Panc1 (cell line): Measurements from ENCODE around the gene DNAAF9. TPM values are rescaled to one million over a fixed set of nuclear protein-coding genes. Genes with fewer than 3 reads are reported as not detected.

Experiments used
- total RNA-seq: library from RNA; stranded (reverse); gene quantifications from one replicate; pipeline ENCODE4 v1.2.1, GENCODE V29; 2021; ENCODE audit not compliant: unreplicated experiment

The DNAAF9 gene
- total RNA-seq, 1 experiment from 2014 or later, result 7.4 TPM

Other genes starting within 250 kb of the DNAAF9 start
- gene FASTKD5, start 247.8 kb downstream of the DNAAF9 start, total RNA-seq, result 16.3 TPM
- gene UBOX5, start 247.8 kb downstream of the DNAAF9 start, total RNA-seq, result 6.6 TPM
- 5.2 TPM for gene LZTS3, start 234.1 kb downstream of the DNAAF9 start, total RNA-seq
- 65.5 TPM for gene DDRGK1, start 203.0 kb downstream of the DNAAF9 start, total RNA-seq
- gene ITPA, start 198.2 kb downstream of the DNAAF9 start, total RNA-seq, result 107 TPM
- gene SLC4A11, start 168.5 kb downstream of the DNAAF9 start, total RNA-seq, result 144 TPM
- 33.8 TPM for gene ATRN, start 63.3 kb upstream of the DNAAF9 start, total RNA-seq